CD4-positive, alpha-beta T cell treated with Interleukin-2 at 100 ng/mL for 4 hours (primary cell): ENCODE results near the gene ATP8B3.
A peak's percentile ranks its signal among the peaks of the same experiment; 100 is the strongest.
"Not testable (repeated sequence)": the region's sequence is repeated elsewhere in the genome, so short reads cannot be mapped to it uniquely, and the experiment has no call there.

Experiments used
- DNase-seq: peaks from one replicate; pipeline ENCODE4 v3.0.0-alpha.2; 2020; ENCODE audit warnings: low spot score

The ATP8B3 gene

DNA sequence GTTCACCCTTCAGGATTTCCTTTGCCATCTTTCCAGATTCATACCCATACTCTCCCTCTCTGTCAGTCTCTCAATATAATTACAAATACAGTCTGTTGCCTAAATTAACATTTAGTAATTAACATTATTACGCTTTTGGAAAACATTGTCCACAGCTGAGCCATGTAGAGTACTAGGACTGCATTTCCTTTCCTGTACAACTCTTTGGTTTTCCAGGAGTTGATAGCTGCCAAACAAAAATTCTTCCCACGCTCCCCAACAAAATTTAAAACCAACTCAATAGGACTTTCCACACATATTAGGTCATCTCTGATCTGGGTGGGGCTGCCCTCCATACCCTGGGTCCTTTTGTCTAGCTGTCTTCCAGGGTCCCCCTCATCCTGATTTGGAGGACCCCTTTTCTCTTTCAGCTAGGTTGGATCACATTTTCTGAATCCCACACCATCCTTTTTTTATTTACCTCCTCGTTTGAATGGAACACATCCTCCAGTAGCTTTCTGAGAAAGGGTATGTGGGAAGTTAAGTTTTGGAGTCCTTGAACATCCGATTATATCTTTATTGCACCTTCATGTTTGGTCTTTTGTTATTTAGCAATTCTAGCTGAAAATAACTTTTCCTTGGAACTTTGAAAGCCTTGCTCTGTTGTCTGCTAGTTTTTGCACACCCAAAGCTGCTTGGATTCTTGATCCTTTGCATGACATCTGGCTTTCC, 41.1 kb downstream of the ATP8B3 start:
- no peak for DNase-seq

DNA sequence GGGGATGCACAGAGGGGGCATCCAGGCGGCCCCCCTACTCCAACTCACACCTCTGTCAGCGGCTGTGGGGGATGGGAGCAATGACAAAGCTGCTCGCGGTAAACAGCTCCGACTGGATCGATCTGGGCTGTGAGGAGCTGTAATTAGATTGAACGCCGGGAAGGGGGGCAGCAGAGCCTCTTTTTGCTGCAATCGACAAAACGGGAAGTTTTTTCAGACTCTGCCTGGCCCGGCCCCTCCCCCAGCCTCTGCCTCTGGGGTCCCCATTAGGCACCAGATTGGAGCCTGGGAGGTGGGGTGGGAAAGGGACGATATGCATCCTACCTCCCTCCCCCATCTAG, 42.5 kb downstream of the ATP8B3 start:
- DNase-seq = no peak

- DNase-seq = no peak
Observed at GRCh38 chr19:1768918-1769644, 43.0 kb downstream of the ATP8B3 start.

DNA sequence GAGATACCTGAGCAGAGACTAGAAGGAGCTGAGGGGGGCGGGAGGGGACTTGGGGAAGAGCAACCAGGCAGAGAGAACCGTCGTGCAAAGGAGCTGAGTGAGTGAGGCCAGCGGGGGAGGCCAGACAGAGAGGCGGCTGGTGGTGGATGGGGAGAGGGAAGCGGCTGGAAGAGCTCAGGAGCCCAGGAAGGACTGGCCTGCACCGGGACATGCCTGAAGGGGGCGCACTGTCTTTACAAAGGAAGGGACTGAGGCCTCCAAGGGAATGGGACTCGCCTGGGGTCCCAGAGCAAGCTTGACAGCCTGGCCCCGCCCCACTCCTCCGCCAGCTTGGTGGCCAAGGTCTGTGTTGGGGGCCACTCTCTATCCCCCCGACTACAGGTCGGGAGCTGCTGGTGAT, 43.8 kb downstream of the ATP8B3 start:
- no peak for DNase-seq

DNA sequence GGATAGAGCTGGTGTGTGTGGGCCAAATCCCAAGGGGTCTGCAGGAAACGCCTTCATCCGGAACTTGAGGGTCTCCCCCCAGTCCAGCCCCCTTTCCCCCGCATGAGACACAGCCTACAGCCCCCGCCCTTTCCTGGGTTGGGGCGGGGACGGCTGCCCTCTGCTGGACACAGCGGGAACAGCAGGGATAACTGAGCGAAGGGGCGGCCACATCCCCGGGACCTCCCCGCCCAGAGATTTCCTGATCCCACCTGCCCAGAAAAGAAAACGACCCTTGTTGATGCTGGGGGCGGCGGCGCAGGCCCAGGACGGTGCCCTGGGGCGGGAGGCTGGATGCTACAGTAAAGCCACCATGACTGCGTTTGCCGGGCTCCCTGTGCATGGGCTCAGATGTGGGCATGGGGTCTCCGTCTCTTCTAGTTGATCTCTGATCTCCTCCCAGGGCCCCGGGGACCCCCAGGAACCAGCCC, 44.6 kb downstream of the ATP8B3 start:
- peak; percentile 58 for DNase-seq

- DNase-seq = no peak
Observed at GRCh38 chr19:1766800-1767352, 45.2 kb downstream of the ATP8B3 start.

GRCh38 chr19:1765904-1766799, 45.9 kb downstream of the ATP8B3 start:
- no peak for DNase-seq

DNA sequence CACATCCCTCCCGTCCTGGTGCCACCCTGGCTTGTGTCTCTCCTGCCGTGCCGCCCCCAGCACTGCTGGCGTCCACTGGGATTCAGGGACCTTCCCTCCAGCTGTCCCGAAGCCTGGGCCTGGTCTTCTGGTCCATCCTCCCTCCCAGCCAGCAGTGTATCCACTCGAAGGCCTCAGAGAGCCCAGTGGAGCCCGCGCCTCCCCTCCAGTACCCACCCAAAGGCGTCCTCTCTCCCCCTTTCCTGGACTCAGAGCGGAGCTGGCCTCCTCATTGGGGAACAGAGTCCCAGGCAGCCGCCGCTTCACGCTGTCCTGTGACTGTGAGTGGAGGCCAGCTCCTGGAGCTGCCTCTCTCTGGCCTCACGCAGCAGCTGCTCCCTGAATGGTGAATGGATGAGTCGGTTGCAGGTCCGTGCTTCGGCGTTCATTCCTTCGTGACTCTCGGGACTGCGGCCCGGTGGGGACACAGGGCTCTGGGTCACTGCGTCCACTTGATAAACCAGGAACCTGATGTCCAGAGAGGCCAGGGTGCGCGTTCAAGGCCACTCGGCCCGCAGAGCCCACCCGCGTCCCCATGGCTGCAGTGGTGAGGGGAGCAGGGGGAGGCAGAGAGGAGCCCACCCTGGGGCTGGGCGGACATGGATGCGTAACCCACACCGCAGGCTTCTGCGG, 46.7 kb downstream of the ATP8B3 start:
- DNase-seq = no peak

GRCh38 chr19:1764729-1765128, 47.3 kb downstream of the ATP8B3 start:
- no peak for DNase-seq

GRCh38 chr19:1763648-1764639, 48.1 kb downstream of the ATP8B3 start:
- no peak for DNase-seq

DNA sequence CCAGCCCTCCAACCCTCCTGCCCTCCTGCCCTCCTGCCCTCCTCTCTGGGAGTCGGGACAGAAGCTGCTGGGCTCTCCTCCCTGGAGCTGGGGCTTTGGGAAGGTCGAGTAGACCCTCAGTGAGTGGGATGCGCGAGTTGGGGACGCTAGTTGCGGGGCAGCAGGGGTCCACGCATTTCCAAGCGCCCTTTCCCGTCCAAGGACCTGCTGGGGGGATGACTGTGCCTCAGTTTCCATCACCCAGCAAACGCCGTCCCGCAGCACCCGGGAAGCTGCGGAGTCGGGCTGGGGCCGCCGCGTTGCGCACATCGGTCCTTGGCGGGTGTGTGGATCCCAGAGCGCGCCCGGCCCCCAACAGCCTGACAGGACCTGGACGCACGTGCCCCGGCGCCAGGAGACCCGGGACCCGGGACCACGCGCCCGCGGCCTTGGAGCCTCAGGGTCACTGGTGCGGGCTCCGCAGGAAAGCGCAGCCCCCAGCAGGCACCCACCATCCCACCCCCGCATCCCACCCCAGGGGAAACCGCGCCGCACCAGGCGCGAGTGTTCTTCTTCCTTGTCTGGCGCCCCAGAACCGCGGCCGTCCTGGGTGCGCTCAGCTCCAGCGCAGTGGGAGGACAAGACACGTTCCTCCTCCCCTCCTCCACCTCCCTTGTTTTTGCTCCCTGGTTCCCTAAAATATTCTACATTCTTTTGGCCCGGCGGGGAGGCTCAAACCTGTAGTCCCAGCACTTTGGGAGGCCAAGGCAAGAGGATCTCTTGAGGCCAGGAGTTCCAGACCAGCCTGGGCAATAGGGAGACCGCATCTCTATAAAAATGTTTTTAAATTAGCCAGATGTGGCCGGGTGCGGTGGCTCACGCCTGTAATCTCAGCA, 49.6 kb downstream of the ATP8B3 start:
- DNase-seq = no peak

DNA sequence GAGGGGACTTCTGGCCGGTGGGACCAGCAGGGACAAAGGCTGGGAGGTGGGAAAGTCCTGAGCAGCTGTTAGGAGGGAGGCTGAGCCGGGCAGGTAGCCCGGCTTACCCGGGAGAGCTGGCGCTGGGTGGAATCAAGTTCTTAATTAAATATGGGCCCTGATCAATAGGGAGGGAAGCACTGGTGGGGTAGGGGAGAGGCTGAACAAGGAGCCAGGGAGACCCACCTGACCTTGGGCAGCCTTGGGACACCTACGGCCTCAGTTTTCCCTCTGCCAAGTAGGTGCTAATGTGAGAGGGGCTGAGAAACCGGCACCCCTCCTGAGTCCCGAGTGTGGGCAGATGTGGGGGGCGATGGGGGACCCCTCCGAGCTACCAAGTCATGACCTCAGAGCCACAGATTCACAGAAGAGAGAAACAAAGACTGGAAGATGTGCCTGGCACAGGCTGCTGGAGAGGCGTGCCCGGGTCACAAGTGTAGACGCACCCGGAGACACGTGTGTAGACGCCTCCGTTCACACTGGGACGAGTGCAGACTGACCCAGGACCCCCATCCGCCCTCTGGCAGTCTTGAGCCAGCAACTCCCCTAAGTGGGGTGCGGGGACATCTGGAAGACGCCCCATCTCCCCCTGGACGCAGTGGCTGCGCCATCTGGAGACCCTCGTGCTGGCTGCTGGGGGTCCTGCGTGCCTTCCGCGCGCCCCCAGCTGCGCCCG, 50.4 kb downstream of the ATP8B3 start:
- DNase-seq = no peak

DNA sequence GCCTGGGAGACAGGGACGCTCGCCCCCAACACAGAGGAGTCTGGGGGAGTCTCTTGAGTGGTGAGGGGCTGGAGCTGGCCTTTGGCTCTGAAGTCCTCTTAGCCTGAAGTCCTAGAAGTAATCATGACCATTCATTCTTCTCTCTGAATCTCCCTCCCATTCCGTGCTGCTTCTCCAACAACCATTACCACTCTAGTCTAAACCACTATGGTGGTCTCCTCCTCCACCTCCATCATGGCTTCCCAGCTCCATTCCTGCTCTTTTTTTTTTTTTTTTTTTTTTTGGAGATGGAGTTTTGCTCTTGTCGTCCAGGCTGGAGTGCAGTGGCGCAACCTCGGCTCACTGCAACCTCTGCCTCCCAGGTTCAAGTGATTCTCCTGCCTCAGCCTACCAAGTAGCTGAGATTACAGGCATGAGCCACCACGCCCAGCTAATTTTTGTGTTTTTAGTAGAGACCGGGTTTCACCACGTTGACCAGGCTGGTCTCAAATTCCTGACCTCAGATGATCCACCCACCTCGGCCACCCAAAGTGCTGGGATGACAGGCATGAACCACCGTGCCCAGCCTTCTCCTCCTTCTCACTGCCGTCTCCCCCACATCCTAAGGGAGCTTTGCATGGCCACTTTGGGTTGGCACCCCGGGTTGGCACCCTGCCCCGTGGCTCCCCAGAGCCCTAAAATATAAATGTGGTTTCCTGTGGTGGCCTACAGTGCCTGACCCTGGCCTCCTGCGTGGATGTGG, 51.1 kb downstream of the ATP8B3 start:
- DNase-seq = not testable (repeated sequence)

GRCh38 chr19:1760020-1760419, 52.1 kb downstream of the ATP8B3 start:
- no peak for DNase-seq

DNA sequence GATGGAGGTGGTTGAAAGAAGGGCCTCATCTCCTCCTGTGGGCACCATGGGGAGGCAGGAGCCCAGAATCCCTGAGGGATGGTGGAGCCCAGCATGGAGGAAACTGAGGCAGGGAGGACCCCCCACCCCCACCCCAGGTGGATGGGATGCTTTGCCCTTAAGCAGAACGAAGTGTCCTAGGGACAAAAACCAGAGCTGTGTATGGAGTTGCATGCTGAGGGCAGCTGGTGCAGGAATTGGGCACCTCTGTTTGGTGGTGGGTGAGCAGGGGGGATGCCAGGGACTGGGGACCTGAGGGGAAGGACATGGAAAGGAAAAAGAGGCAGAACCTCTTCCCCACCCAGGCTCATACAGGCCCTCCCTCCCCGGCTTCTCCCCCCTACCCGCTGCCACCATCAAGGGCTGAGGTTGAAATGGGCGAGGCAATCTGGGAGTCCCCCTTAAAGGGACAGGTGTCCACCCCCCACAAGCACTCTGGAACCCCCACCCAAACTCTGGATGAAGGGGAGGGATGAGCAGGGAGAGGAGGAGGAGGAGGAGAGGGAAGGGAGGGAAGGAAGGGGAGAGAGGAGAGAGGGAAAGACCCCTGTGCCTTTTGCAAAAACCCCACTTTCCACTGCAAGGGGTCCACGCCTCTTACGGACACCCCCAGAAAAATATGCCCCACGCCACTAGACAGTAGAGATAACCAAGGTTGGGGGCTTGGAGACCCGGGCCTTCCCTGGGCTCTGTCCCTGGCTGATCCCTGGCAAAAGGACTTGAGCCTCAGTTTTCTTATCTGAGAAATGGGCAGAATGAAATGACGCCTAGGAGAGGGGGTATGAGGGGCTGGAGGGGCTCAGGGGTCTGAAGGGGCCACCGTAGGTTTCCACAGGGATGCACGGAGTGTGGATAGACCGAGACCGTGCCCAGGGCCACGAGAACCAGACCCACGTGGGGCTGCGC, 52.8 kb downstream of the ATP8B3 start:
- DNase-seq = no peak

GRCh38 chr19:1758231-1758577, 53.9 kb downstream of the ATP8B3 start:
- no peak for DNase-seq
